Mesendoderm (in vitro differentiated cells): ENCODE results near the gene ACER2.
A peak's percentile ranks its signal among the peaks of the same experiment; 100 is the strongest.

Experiments
- DNase-seq: peaks from one replicate; pipeline ENCODE4 v3.0.0; 2013
- H2AK5ac ChIP-seq: 2 replicates; pipeline ENCODE4 v1.6.1; 2013; ENCODE audit warnings: low read length, inconsistent platforms
- H2BK120ac ChIP-seq: 2 replicates; pipeline ENCODE4 v1.6.1; 2013; ENCODE audit warnings: low read depth, mild to moderate bottlenecking, low read length, moderate library complexity, mixed read lengths
- H2BK15ac ChIP-seq: replicated peaks from 2 replicates; pipeline ENCODE4 v1.6.1; 2013; ENCODE audit warnings: low read depth, mild to moderate bottlenecking, moderate library complexity
- H2BK5ac ChIP-seq: 2 replicates; pipeline ENCODE4 v1.6.1; 2013; ENCODE audit warnings: low read length, inconsistent platforms
- H3K18ac ChIP-seq: 2 replicates; pipeline ENCODE4 v1.6.1; 2013; ENCODE audit warnings: mild to moderate bottlenecking, low read length, mixed read lengths
- H3K23ac ChIP-seq: one replicate; pipeline ENCODE4 v1.6.1; 2013; ENCODE audit warnings: low read length
- H3K27ac ChIP-seq: 2 replicates; pipeline ENCODE4 v1.5.1; 2013; ENCODE audit warnings: low read depth, mild to moderate bottlenecking, inconsistent platforms, low read length, moderate library complexity
- H3K27me3 ChIP-seq: 2 replicates; pipeline ENCODE4 v1.6.1; 2013; ENCODE audit warnings: low read length, control low read depth, mild to moderate bottlenecking, inconsistent platforms; ENCODE audit not compliant: insufficient read depth, poor library complexity
- H3K36me3 ChIP-seq: 2 replicates; pipeline ENCODE4 v1.6.1; 2013; ENCODE audit warnings: low read length, inconsistent platforms; ENCODE audit not compliant: control insufficient read depth, insufficient read depth
- H3K4ac ChIP-seq: one replicate; pipeline ENCODE4 v1.6.1; 2013; ENCODE audit warnings: low read depth, mild to moderate bottlenecking, low read length, moderate library complexity
- H3K4me1 ChIP-seq: 2 replicates; pipeline ENCODE4 v1.6.1; 2013; ENCODE audit warnings: low read depth, low read length, inconsistent platforms; ENCODE audit not compliant: control insufficient read depth
- H3K4me2 ChIP-seq: 2 replicates; pipeline ENCODE4 v1.6.1; 2013; ENCODE audit warnings: low read length
- H3K4me3 ChIP-seq: 2 replicates; pipeline ENCODE4 v1.5.1; 2013; ENCODE audit warnings: mild to moderate bottlenecking, low read length
- H3K56ac ChIP-seq: one replicate; pipeline ENCODE4 v1.6.1; 2013; ENCODE audit warnings: low read length
- H3K79me1 ChIP-seq: 2 replicates; pipeline ENCODE4 v1.6.1; 2013; ENCODE audit warnings: low read length, inconsistent platforms
- H3K79me2 ChIP-seq: 2 replicates; pipeline ENCODE4 v1.6.1; 2013; ENCODE audit warnings: mild to moderate bottlenecking, low read length; ENCODE audit not compliant: control insufficient read depth, insufficient read depth
- H3K9ac ChIP-seq: 2 replicates; pipeline ENCODE4 v1.6.1; 2013; ENCODE audit warnings: low read length, inconsistent platforms
- H4K5ac ChIP-seq: one replicate; pipeline ENCODE4 v1.6.1; 2013; ENCODE audit warnings: low read length
- H4K8ac ChIP-seq: one replicate; pipeline ENCODE4 v1.6.1; 2013; ENCODE audit warnings: low read depth, mild to moderate bottlenecking, control low read depth, low read length, moderate library complexity
- WGBS: extraction: QIAGEN DNeasy Blood & Tissue Kit; methylation state at CpG from one replicate; pipeline ENCODE4 v1.1.7; 2013; ENCODE audit warnings: low lambda C conversion rate, missing lambda C conversion rate; ENCODE audit not compliant: insufficient coverage; ENCODE audit errors: extremely low coverage; 5-methylcytosine and 5-hydroxymethylcytosine counted together

Gene ACER2

DNA sequence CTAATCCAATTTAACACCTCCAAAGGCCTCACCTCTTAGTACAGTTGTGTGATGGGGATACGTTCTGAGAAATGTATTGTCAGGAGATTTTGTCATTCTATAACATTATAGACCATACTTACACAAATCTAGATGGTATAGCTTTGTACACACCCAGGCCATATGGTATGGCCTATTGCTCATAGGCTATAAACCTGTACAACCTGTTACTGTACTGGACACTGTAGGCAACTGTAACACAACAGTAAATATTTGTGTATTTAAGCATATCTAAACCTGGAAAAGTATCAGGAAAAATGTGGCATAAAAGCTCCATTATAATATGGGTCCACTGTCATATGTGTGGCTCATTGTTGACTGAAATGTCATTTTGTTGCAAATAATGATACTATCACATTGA is 12.1 kb downstream of the ACER2 start:
- H3K4me2 ChIP-seq: no peak overlapping the region

DNA sequence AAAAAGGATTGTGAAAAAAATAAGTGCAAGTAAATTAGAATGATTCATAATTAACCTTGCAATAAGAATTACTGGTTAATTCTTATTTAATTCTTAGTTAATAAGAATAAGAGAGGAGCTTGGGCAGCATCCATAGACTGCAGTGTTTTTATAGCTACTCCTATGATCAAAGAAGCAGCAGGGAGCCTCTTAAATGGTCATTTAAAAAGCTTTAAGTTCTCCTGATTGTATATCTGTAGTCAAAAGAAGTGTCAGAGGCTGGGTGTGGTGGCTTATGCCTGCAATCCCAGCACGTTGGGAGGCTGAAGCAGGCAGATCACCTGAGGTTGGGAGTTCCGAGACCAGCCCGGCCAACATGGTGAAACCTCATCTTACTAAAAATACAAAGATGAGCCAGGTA is 14.4 kb downstream of the ACER2 start:
- Histone ChIP-seq H2AK5ac (no peak overlapping the region), H3K56ac (peak overlapping the region; percentile 22), H3K4me1 (peaks cover 4% of the 10 kb centered on the region), H3K36me3 (no peaks in the 10 kb centered on the region), H4K8ac (no peak overlapping the region), H3K4me3 (no peak overlapping the region), H2BK15ac (no peak overlapping the region), H2BK120ac (no peak overlapping the region), H3K79me1 (no peaks in the 10 kb centered on the region), H3K18ac (no peak overlapping the region), H3K27me3 (no peaks in the 10 kb centered on the region), H3K23ac (no peak overlapping the region), H3K9ac (no peak overlapping the region), H3K27ac (no peak overlapping the region), H4K5ac (no peak overlapping the region), H3K79me2 (no peaks in the 10 kb centered on the region), H3K4me2 (no peak overlapping the region), H2BK5ac (no peak overlapping the region), H3K4ac (peak overlapping the region; percentile 36)
- no peak for DNase-seq
- WGBS: no CpG with 5 or more reads among the region's 3 CpGs

More for the DNA sequence above, 12.1 kb downstream of the ACER2 start:
- Histone ChIP-seq H3K4me3 (no peak overlapping the region), H3K36me3 (no peaks in the 10 kb centered on the region), H3K56ac (no peak overlapping the region), H2BK5ac (no peak overlapping the region), H3K4ac (no peak overlapping the region), H3K27ac (no peak overlapping the region), H3K79me1 (no peaks in the 10 kb centered on the region), H3K79me2 (no peaks in the 10 kb centered on the region), H3K27me3 (no peaks in the 10 kb centered on the region), H3K18ac (no peak overlapping the region), H2BK15ac (no peak overlapping the region), H2BK120ac (no peak overlapping the region), H4K8ac (no peak overlapping the region), H3K4me1 (peaks cover 4% of the 10 kb centered on the region), H4K5ac (no peak overlapping the region), H2AK5ac (no peak overlapping the region), H3K9ac (no peak overlapping the region), H3K23ac (no peak overlapping the region)
- no CpG with 5 or more reads among the region's 1 CpG for WGBS
- no peak for DNase-seq

DNA sequence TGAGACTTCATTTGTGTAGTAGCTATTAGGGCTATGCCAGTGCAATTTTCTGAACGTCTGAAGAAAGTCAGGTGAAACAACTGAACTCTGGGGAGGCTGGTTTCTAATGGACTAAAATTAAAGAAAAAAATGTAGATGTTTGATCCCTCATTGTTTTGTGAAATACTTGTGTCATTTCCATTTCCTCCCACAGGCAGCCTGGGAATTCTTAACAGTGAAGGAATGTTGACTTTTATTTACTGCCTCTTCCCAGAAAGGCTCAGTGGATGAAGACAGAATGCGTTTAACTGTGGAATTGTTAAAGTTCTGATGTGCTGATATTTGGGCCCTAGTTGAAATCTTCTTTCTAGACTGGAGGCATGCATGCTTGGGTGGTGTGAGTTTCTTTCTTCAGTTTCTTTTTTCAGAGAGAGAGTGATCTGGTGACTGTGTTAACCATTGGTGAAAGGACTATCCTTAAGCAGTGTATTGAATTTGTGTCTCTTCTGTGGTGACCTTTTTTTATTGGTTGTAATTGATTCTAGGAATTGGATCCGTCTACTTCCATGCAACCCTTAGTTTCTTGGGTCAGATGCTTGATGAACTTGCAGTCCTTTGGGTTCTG is 15.5 kb downstream of the ACER2 start:
- no peak overlapping the region for H2AK5ac ChIP-seq
- no peaks in the 10 kb centered on the region for H3K79me2 ChIP-seq
- H4K8ac ChIP-seq: no peak overlapping the region
- H3K27ac ChIP-seq: peak overlapping the region; percentile 64
- peaks cover 4% of the 10 kb centered on the region for H3K4me1 ChIP-seq
- DNase-seq: peak; percentile 54
- no peaks in the 10 kb centered on the region for H3K27me3 ChIP-seq
- WGBS: no CpG with 5 or more reads among the region's 3 CpGs
- no peak overlapping the region for H4K5ac ChIP-seq
- no peaks in the 10 kb centered on the region for H3K36me3 ChIP-seq
- no peak overlapping the region for H2BK15ac ChIP-seq
- H2BK120ac ChIP-seq: no peak overlapping the region
- no peak overlapping the region for H3K9ac ChIP-seq
- H3K4me3 ChIP-seq: no peak overlapping the region
- no peak overlapping the region for H3K56ac ChIP-seq
- no peak overlapping the region for H3K4ac ChIP-seq
- no peak overlapping the region for H3K4me2 ChIP-seq
- H3K79me1 ChIP-seq: no peaks in the 10 kb centered on the region
- no peak overlapping the region for H3K23ac ChIP-seq
- H3K18ac ChIP-seq: peak overlapping the region; percentile 68
- H2BK5ac ChIP-seq: no peak overlapping the region

DNA sequence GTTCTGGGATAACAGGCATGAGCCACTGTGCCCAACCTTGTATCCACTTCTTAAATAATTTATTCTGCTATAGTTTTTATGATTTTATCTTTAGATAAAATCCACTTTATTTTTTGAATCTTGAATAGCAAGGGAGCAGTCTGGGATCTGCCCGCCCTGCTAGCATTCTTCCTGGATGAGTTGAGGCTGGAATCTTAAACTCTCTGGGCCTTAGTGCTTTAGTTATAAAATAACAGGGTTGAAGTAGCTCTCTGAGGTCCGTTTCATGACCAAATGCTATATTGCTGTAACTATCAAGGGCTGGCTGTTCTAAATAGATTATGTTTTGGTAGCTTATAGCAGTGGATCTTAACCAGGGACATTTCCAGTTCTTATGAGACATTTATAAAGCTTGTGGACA is 20.8 kb downstream of the ACER2 start:
- no peak overlapping the region for H3K4me2 ChIP-seq
- no peak overlapping the region for H2BK5ac ChIP-seq
- H3K4me1 ChIP-seq: no peaks in the 10 kb centered on the region
- WGBS: no CpG with 5 or more reads among the region's 2 CpGs
- H2AK5ac ChIP-seq: no peak overlapping the region
- no peak overlapping the region for H3K56ac ChIP-seq
- H3K4ac ChIP-seq: no peak overlapping the region
- no peak overlapping the region for H3K4me3 ChIP-seq
- no peaks in the 10 kb centered on the region for H3K79me1 ChIP-seq
- H3K23ac ChIP-seq: no peak overlapping the region
- no peak overlapping the region for H3K27ac ChIP-seq
- no peak overlapping the region for H4K5ac ChIP-seq
- no peak overlapping the region for H2BK15ac ChIP-seq
- H3K36me3 ChIP-seq: no peaks in the 10 kb centered on the region
- H3K27me3 ChIP-seq: no peaks in the 10 kb centered on the region
- H3K18ac ChIP-seq: no peak overlapping the region
- no peak overlapping the region for H3K9ac ChIP-seq
- DNase-seq: no peak
- H2BK120ac ChIP-seq: no peak overlapping the region
- no peak overlapping the region for H4K8ac ChIP-seq
- H3K79me2 ChIP-seq: no peaks in the 10 kb centered on the region

DNA sequence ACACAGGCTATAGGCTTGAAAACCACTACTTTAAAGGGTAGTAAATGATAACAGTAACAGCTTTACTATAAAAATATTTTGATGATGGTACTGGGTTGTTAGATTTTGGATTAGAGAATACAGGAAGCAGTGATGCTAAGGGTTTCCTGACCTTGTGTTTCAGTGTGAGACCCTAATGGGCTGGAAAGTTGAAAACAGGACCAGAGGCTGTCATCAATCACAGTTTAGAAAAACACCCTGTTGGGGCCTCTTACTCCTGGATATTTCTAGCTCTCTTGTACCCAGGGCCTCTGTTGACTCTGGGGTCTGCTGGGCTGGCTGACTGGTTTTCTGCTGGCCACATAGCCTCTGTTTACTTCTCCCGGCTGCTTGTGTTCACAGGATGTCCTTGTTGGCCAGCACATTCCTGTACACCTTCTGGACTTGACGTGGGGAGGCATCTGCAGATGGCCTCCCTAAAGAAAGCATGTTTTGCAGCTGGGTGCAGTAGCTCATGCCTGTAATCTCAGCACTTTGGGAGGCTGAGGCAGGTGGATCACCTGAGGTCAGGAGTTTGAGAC is 21.5 kb downstream of the ACER2 start:
- Histone ChIP-seq H3K56ac (no peak overlapping the region), H2BK15ac (no peak overlapping the region), H3K9ac (no peak overlapping the region), H4K8ac (no peak overlapping the region), H3K4me1 (no peaks in the 10 kb centered on the region), H3K79me2 (no peaks in the 10 kb centered on the region), H3K4ac (no peak overlapping the region), H3K23ac (no peak overlapping the region), H3K4me3 (no peak overlapping the region), H3K36me3 (no peaks in the 10 kb centered on the region), H2BK5ac (no peak overlapping the region), H2AK5ac (no peak overlapping the region), H3K18ac (no peak overlapping the region), H4K5ac (no peak overlapping the region), H3K79me1 (no peaks in the 10 kb centered on the region), H3K27ac (no peak overlapping the region), H3K4me2 (no peak overlapping the region), H3K27me3 (no peaks in the 10 kb centered on the region), H2BK120ac (no peak overlapping the region)
- no CpG with 5 or more reads among the region's 2 CpGs for WGBS
- no peak for DNase-seq
